ENCODE results near the gene ASAP2.

- TF ChIP-seq POLR2A (IDR thresholded peaks at IDR 0.05) (no peak), CTCF (IDR thresholded peaks at IDR 0.05) (no peak)
These were observed 103.8 kb downstream of the ASAP2 start for GRCh38 chr2:9310377-9310776.

Measured in suprapubic skin (tissue), 3 donors.